Measurements from ENCODE around the gene TACSTD2.

TACSTD2 gene

GRCh38 chr1:58597076-58597475 is 20.0 kb upstream of the TACSTD2 start:
- TF ChIP-seq NFRKB (IDR thresholded peaks at IDR 0.05) = no peak
- no peak for TF ChIP-seq HDGF (IDR thresholded peaks at IDR 0.05; ENCODE audit: borderline replicate concordance)
- TF ChIP-seq CTBP1 (IDR thresholded peaks at IDR 0.05; ENCODE audit: borderline replicate concordance) = no peak
- TF ChIP-seq FOXA1 (IDR thresholded peaks at IDR 0.05) = no peak
- TF ChIP-seq L3MBTL2 (conservative IDR thresholded peaks at IDR 0.05) = no peak
- no peak for TF ChIP-seq BHLHE40 (IDR thresholded peaks at IDR 0.05; ENCODE audit: borderline replicate concordance)
- TF ChIP-seq FOXK2 (IDR thresholded peaks at IDR 0.05) = no peak
- no peak for TF ChIP-seq ZNF384 (IDR thresholded peaks at IDR 0.05)
- no peak for TF ChIP-seq PKNOX1 (IDR thresholded peaks at IDR 0.05)
- TF ChIP-seq ELF4 (IDR thresholded peaks at IDR 0.05) = no peak
- no peak for TF ChIP-seq FOXM1 (IDR thresholded peaks at IDR 0.05; ENCODE audit: borderline replicate concordance)
- no peak for TF ChIP-seq SUZ12 (IDR thresholded peaks at IDR 0.05)
- TF ChIP-seq LEF1 (IDR thresholded peaks at IDR 0.05; ENCODE audit: borderline replicate concordance) = no peak
- no peak for TF ChIP-seq SP1 (IDR thresholded peaks at IDR 0.05)
- TF ChIP-seq ARNT (IDR thresholded peaks at IDR 0.05) = no peak
- no peak for TF ChIP-seq TARDBP (IDR thresholded peaks at IDR 0.05)
- ChIA-PET POLR2A (no interaction called here), CTCF (no interaction called here)
- DNase-seq (ENCODE audit: extremely low spot score) = no peak

GRCh38 chr1:58596631-58597052 is 19.6 kb upstream of the TACSTD2 start:
- TF ChIP-seq CTBP1 (IDR thresholded peaks at IDR 0.05; ENCODE audit: borderline replicate concordance) = no peak
- TF ChIP-seq HDGF (IDR thresholded peaks at IDR 0.05; ENCODE audit: borderline replicate concordance) = no peak
- no peak for TF ChIP-seq SP1 (IDR thresholded peaks at IDR 0.05)
- no peak for TF ChIP-seq ELF4 (IDR thresholded peaks at IDR 0.05)
- no peak for TF ChIP-seq L3MBTL2 (conservative IDR thresholded peaks at IDR 0.05)
- no peak for TF ChIP-seq ARNT (IDR thresholded peaks at IDR 0.05)
- DNase-seq (ENCODE audit: extremely low spot score) = no peak
- POLR2A ChIA-PET = interaction anchor here (0.5 kb wide), 1 partner anchor 59 kb away, joined by 3 read pairs; no protein-coding TSS in a partner anchor
- CTCF ChIA-PET = no interaction called here

- CTCF ChIA-PET = no interaction called here
- TF ChIP-seq L3MBTL2 (conservative IDR thresholded peaks at IDR 0.05) = no peak
- no peak for TF ChIP-seq ZNF384 (IDR thresholded peaks at IDR 0.05)
- TF ChIP-seq FOXK2 (IDR thresholded peaks at IDR 0.05) = no peak
- POLR2A ChIA-PET = no interaction called here
- no peak for DNase-seq (ENCODE audit: extremely low spot score)
Measured at GRCh38 chr1:58594546-58594945, 17.5 kb upstream of the TACSTD2 start.

- DNase-seq (ENCODE audit: extremely low spot score) = no peak
- CTCF ChIA-PET = no interaction called here
- POLR2A ChIA-PET = no interaction called here
- TF ChIP-seq FOXK2 (IDR thresholded peaks at IDR 0.05) (no peak), TARDBP (IDR thresholded peaks at IDR 0.05) (no peak), ELF4 (IDR thresholded peaks at IDR 0.05) (no peak), HDGF (IDR thresholded peaks at IDR 0.05; ENCODE audit: borderline replicate concordance) (no peak), L3MBTL2 (conservative IDR thresholded peaks at IDR 0.05) (no peak), SP1 (IDR thresholded peaks at IDR 0.05) (no peak), SUZ12 (IDR thresholded peaks at IDR 0.05) (no peak), FOXM1 (IDR thresholded peaks at IDR 0.05; ENCODE audit: borderline replicate concordance) (no peak), LEF1 (IDR thresholded peaks at IDR 0.05; ENCODE audit: borderline replicate concordance) (no peak), PKNOX1 (IDR thresholded peaks at IDR 0.05) (no peak), CTBP1 (IDR thresholded peaks at IDR 0.05; ENCODE audit: borderline replicate concordance) (no peak), ARNT (IDR thresholded peaks at IDR 0.05) (no peak)
Measured at GRCh38 chr1:58592522-58593134, 15.6 kb upstream of the TACSTD2 start.

GRCh38 chr1:58591806-58592205 is 14.8 kb upstream of the TACSTD2 start:
- no peak for TF ChIP-seq L3MBTL2 (conservative IDR thresholded peaks at IDR 0.05)
- TF ChIP-seq HDGF (IDR thresholded peaks at IDR 0.05; ENCODE audit: borderline replicate concordance) = no peak
- TF ChIP-seq SP1 (IDR thresholded peaks at IDR 0.05) = no peak
- no peak for TF ChIP-seq LEF1 (IDR thresholded peaks at IDR 0.05; ENCODE audit: borderline replicate concordance)
- TF ChIP-seq FOXA1 (IDR thresholded peaks at IDR 0.05) = no peak
- TF ChIP-seq FOXM1 (IDR thresholded peaks at IDR 0.05; ENCODE audit: borderline replicate concordance) = no peak
- TF ChIP-seq ELF4 (IDR thresholded peaks at IDR 0.05) = no peak
- no peak for TF ChIP-seq SUZ12 (IDR thresholded peaks at IDR 0.05)
- TF ChIP-seq ARNT (IDR thresholded peaks at IDR 0.05) = no peak
- TF ChIP-seq FOXK2 (IDR thresholded peaks at IDR 0.05) = no peak
- no peak for TF ChIP-seq CTBP1 (IDR thresholded peaks at IDR 0.05; ENCODE audit: borderline replicate concordance)
- TF ChIP-seq NFRKB (IDR thresholded peaks at IDR 0.05) = no peak
- no peak for TF ChIP-seq PKNOX1 (IDR thresholded peaks at IDR 0.05)
- no peak for TF ChIP-seq TARDBP (IDR thresholded peaks at IDR 0.05)
- TF ChIP-seq ZNF384 (IDR thresholded peaks at IDR 0.05) = no peak
- ChIA-PET POLR2A (no interaction called here), CTCF (no interaction called here)
- DNase-seq (ENCODE audit: extremely low spot score) = no peak

GRCh38 chr1:58590019-58590418 is 13.0 kb upstream of the TACSTD2 start:
- ChIA-PET POLR2A (no interaction called here), CTCF (interaction anchor here (0.5 to 0.9 kb wide), 2 partner anchors 68 to 202 kb away, joined by 3 to 4 read pairs; no protein-coding TSS in a partner anchor)
- no peak for TF ChIP-seq ARNT (IDR thresholded peaks at IDR 0.05)
- no peak for TF ChIP-seq SP1 (IDR thresholded peaks at IDR 0.05)
- TF ChIP-seq FOXM1 (IDR thresholded peaks at IDR 0.05; ENCODE audit: borderline replicate concordance) = no peak
- no peak for TF ChIP-seq CTBP1 (IDR thresholded peaks at IDR 0.05; ENCODE audit: borderline replicate concordance)
- TF ChIP-seq SUZ12 (IDR thresholded peaks at IDR 0.05) = no peak
- TF ChIP-seq FOXA1 (IDR thresholded peaks at IDR 0.05) = no peak
- TF ChIP-seq NFRKB (IDR thresholded peaks at IDR 0.05) = no peak
- TF ChIP-seq ELF4 (IDR thresholded peaks at IDR 0.05) = no peak
- TF ChIP-seq LEF1 (IDR thresholded peaks at IDR 0.05; ENCODE audit: borderline replicate concordance) = no peak
- TF ChIP-seq HDGF (IDR thresholded peaks at IDR 0.05; ENCODE audit: borderline replicate concordance) = no peak
- no peak for TF ChIP-seq BHLHE40 (IDR thresholded peaks at IDR 0.05; ENCODE audit: borderline replicate concordance)
- no peak for TF ChIP-seq TARDBP (IDR thresholded peaks at IDR 0.05)
- no peak for TF ChIP-seq PKNOX1 (IDR thresholded peaks at IDR 0.05)
- no peak for TF ChIP-seq ZNF384 (IDR thresholded peaks at IDR 0.05)
- TF ChIP-seq FOXK2 (IDR thresholded peaks at IDR 0.05) = no peak
- no peak for TF ChIP-seq L3MBTL2 (conservative IDR thresholded peaks at IDR 0.05)
- no peak for DNase-seq (ENCODE audit: extremely low spot score)

Data from HEK293T (cell line).